ENCODE measurements around the gene PAIP2. TPM values are rescaled to one million over a fixed set of nuclear protein-coding genes. Genes with fewer than 3 reads are reported as not detected.

Gene PAIP2
- total RNA-seq, 1 donor from 2014 or later: 103 TPM

GRCh38 chr5:139381837-139382761, 40.4 kb downstream of the PAIP2 start:
- TF ChIP-seq, protein P1, sequence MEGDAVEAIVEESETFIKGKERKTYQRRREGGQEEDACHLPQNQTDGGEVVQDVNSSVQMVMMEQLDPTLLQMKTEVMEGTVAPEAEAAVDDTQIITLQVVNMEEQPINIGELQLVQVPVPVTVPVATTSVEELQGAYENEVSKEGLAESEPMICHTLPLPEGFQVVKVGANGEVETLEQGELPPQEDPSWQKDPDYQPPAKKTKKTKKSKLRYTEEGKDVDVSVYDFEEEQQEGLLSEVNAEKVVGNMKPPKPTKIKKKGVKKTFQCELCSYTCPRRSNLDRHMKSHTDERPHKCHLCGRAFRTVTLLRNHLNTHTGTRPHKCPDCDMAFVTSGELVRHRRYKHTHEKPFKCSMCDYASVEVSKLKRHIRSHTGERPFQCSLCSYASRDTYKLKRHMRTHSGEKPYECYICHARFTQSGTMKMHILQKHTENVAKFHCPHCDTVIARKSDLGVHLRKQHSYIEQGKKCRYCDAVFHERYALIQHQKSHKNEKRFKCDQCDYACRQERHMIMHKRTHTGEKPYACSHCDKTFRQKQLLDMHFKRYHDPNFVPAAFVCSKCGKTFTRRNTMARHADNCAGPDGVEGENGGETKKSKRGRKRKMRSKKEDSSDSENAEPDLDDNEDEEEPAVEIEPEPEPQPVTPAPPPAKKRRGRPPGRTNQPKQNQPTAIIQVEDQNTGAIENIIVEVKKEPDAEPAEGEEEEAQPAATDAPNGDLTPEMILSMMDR (conservative IDR thresholded peaks at IDR 0.05): no peak
- Mint-ChIP-seq H3K36me3 (ENCODE audit: low read depth) (peaks cover 1% of the 10 kb centered on the region), H3K27ac (ENCODE audit: unreplicated experiment) (no peak overlapping the region), H3K9me3 (no peaks in the 10 kb centered on the region), H3K4me3 (no peak overlapping the region), H3K4me1 (no peaks in the 10 kb centered on the region), H3K27me3 (ENCODE audit: low read depth) (no peaks in the 10 kb centered on the region)
- DNase-seq (ENCODE audit: low read depth, low spot score): no peak

GRCh38 chr5:139382807-139383206, 41.2 kb downstream of the PAIP2 start:
- no peaks in the 10 kb centered on the region for H3K4me1 Mint-ChIP-seq
- no peak overlapping the region for H3K27ac Mint-ChIP-seq (ENCODE audit: unreplicated experiment)
- DNase-seq (ENCODE audit: low read depth, low spot score): no peak
- no peaks in the 10 kb centered on the region for H3K9me3 Mint-ChIP-seq
- H3K36me3 Mint-ChIP-seq (ENCODE audit: low read depth): no peaks in the 10 kb centered on the region
- TF ChIP-seq, protein P1 (conservative IDR thresholded peaks at IDR 0.05): no peak
- H3K27me3 Mint-ChIP-seq (ENCODE audit: low read depth): no peaks in the 10 kb centered on the region
- no peak overlapping the region for H3K4me3 Mint-ChIP-seq

DNA sequence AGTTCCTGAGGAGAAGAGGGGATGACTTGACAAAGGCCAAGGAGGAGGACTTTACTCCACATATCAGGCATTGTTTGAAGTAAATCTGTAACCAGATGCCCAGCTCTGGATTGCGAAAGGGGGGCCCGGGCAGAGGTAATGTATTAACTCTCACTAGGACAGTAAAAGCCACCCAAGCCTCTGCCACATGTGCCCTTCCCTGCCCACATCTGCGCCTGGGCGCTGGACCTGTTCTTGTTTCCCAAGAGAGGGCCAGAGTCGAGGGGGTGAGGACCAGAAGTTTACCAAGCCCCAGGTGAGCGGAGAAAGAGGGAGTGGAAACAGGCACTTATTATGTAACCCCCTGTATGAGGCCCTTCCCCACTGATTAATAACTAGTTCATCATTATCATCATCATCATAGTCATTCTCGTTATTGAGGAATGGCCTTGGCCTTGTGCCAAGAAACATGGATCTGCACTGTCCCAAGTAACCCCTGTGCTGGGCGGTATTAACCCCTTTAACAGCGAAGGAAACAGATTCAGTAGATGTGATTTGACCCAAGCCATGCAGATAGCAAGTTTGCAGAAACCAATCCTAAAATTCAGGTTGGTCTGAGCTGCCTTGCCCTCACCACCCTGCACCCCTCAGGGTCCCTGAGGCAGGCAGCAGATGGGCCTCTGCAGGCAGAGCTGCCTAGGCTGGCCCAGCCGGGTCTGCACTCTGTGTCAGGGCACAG, 41.8 kb downstream of the PAIP2 start, which contains the start of gene SLC23A1:
TSS of gene SLC23A1 (minus strand) at position 23 of the 718 bp plus-strand sequence. CDS start 44 bp downstream, outside the sequence.
- TF ChIP-seq, protein P1 (conservative IDR thresholded peaks at IDR 0.05): no peak
- Mint-ChIP-seq H3K4me1 (no peaks in the 10 kb centered on the region), H3K4me3 (no peak within 1 kb of the TSS), H3K27me3 (ENCODE audit: low read depth) (no peaks in the 10 kb centered on the region), H3K9me3 (no peaks in the 10 kb centered on the region), H3K36me3 (ENCODE audit: low read depth) (no peaks in the 10 kb centered on the region), H3K27ac (ENCODE audit: unreplicated experiment) (peak within 1 kb of the TSS; percentile 62)
- no peak for DNase-seq (ENCODE audit: low read depth, low spot score)

- H3K27ac Mint-ChIP-seq (ENCODE audit: unreplicated experiment): no peak overlapping the region
Measured at GRCh38 chr5:139383993-139384590, 42.4 kb downstream of the PAIP2 start.

GRCh38 chr5:139384591-139385051, 43.0 kb downstream of the PAIP2 start:
- Mint-ChIP-seq H3K27ac (ENCODE audit: unreplicated experiment) (no peak overlapping the region), H3K27me3 (ENCODE audit: low read depth) (no peaks in the 10 kb centered on the region), H3K4me3 (no peak overlapping the region), H3K4me1 (no peaks in the 10 kb centered on the region), H3K36me3 (ENCODE audit: low read depth) (no peaks in the 10 kb centered on the region), H3K9me3 (no peaks in the 10 kb centered on the region)
- TF ChIP-seq, protein P1 (conservative IDR thresholded peaks at IDR 0.05): no peak
- no peak for DNase-seq (ENCODE audit: low read depth, low spot score)

More at GRCh38 chr5:139383993-139384590, 42.4 kb downstream of the PAIP2 start:
- TF ChIP-seq, protein P1 (conservative IDR thresholded peaks at IDR 0.05): no peak
- no peak for DNase-seq (ENCODE audit: low read depth, low spot score)
- Mint-ChIP-seq H3K4me1 (no peaks in the 10 kb centered on the region), H3K9me3 (no peaks in the 10 kb centered on the region), H3K36me3 (ENCODE audit: low read depth) (no peaks in the 10 kb centered on the region), H3K4me3 (no peak overlapping the region), H3K27me3 (ENCODE audit: low read depth) (no peaks in the 10 kb centered on the region)
